LNCAP (cell line): Measurements from ENCODE around the gene CLCA1.

ENCODE experiments used
- CTCF ChIP-seq: fragments of 450-650 bp; IDR thresholded peaks from 2 replicates; pipeline ENCODE4 v1.5.1; 2017; ENCODE audit warnings: mild to moderate bottlenecking

Gene CLCA1

GRCh38 chr1:86477682-86478081 lies 9.0 kb downstream of the CLCA1 start:
- TF ChIP-seq CTCF = no peak

GRCh38 chr1:86478416-86479156 lies 9.9 kb downstream of the CLCA1 start:
- TF ChIP-seq CTCF = no peak

DNA sequence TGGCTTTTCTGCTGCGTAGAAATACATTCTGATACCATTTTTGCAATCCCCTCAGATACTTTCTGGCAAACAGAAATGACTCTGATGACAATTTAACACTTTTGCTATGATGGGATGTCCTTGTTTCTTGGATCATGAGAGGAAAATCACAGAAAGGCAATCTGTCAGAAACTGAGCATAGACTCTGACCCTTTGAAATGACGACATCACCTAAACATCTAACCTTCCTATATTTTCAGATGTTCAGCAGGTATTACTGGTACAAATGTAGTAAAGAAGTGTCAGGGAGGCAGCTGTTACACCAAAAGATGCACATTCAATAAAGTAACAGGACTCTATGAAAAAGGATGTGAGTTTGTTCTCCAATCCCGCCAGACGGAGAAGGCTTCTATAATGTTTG lies 13.2 kb downstream of the CLCA1 start:
- no peak for TF ChIP-seq CTCF

GRCh38 chr1:86487131-86487810 lies 18.5 kb downstream of the CLCA1 start:
- no peak for TF ChIP-seq CTCF

DNA sequence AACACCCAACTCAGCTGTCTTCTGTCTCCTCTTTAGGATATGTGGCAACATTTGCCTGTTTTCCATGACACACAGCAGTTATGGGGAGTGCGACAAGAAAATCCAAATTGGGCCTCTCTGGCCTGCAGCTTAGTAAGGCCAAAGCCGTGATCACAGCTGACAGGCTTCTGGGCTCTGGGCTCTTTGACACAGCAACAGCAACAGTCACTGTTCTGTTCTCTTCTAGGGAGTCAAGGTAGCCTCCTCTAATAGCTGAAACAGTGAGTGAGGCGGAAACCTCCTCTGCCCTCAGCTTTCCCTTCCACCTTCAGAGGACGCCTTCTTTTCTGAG lies 19.0 kb downstream of the CLCA1 start:
- no peak for TF ChIP-seq CTCF

- no peak for TF ChIP-seq CTCF
These were observed 20.6 kb downstream of the CLCA1 start for GRCh38 chr1:86489242-86489878.

GRCh38 chr1:86491171-86491950 lies 22.6 kb downstream of the CLCA1 start:
- TF ChIP-seq CTCF = no peak
